ENCODE results near the gene CALR.

CALR gene

GRCh38 chr19:12921047-12921446 lies 17.4 kb upstream of the CALR start:
- no peak for DNase-seq (ENCODE audit: low read depth)
- no peak overlapping the region for H3K4me3 ChIP-seq (ENCODE audit: control insufficient read depth, low read depth, low read length)
- TF ChIP-seq CTCF (IDR thresholded peaks at IDR 0.05; ENCODE audit: control insufficient read depth, insufficient read depth, low read depth, low read length, missing control alignments): no peak

DNA sequence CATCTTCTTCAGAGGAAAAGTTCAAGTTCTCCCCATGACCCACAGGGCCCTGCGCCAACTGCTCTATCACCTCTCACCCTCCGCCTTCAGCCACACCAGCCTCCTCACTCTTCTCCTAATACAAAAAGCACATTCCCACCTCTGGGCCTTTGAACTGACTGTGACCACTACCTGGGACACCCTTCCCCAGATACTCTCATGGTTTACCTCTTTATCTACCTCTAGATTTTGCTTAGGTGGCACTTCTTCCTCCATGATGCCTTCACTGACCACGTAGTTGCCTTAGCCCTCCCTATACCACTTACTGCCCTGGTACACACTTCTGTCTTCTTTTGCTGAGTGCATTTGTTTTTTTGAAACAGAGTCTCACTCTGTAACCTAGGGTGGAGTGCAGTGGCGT lies 15.4 kb upstream of the CALR start:
- DNase-seq (ENCODE audit: low read depth): no peak
- no peak for TF ChIP-seq CTCF (IDR thresholded peaks at IDR 0.05; ENCODE audit: control insufficient read depth, insufficient read depth, low read depth, low read length, missing control alignments)
- H3K4me3 ChIP-seq (ENCODE audit: control insufficient read depth, low read depth, low read length): no peak overlapping the region

DNA sequence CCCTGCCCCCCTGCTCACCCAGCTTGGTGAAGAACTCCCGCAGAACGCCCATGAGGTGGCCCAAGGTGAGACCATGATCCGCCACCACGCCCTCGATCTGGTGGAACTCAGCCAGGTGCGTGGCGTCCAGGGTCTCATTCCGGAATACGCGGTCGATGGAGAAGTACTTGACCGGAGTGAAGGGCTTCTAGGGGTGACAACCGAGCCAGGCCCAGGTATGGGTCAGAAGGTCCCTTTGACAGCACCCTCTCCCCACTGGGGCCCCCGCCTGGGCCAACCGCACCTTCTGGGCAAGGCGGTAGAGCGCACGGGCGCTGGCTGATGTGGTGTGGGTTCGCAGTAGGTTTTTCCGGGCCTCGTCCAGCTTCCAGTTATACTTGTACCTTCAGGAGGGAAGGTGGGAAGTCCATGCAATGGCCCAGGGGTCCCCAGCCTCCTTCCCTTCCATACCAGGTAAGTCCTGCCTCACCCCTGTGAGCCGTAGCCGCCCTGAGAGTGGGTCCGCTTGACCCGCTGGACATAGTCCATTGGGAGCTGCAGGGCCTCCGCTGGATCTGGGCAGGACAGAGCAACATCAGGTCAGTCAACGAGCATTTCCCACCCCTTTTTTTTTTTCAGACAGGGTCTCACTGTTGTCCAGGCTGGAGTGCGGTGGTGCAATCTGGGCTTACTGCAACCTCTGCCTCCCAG lies 13.6 kb upstream of the CALR start:
- no peak for DNase-seq (ENCODE audit: low read depth)
- TF ChIP-seq CTCF (IDR thresholded peaks at IDR 0.05; ENCODE audit: control insufficient read depth, insufficient read depth, low read depth, low read length, missing control alignments): no peak
- H3K4me3 ChIP-seq (ENCODE audit: control insufficient read depth, low read depth, low read length): no peak overlapping the region

DNA sequence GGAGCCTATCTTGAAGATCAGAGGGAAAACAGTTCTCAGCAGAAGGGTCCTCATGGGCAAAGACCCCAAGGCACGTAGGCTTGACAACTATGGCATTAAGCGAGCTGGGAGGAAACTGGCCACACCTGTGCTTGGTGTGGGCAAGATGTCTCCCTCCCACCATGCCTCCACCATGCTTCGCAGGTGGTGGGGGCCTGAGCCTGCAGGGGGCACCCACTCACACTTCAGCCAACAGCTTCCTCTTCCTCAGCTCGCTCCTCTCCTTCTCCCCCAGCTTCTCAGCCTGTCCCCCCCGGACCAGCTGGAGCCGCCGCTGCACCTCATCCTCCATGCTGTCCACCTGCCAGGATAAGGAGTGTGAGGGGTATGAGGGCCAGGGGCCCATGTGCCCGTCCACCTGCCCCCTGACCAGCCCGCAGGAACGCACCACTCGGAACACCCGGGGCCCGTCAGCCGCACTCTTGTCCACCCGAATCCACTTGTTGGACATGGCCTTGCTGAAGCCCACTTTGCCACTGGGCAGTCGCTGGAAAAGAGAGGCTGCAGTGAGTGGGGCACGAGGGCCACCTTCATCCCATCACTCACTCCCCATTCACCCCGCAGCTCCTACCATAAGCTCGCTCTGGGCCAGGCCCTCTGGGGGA lies 8.3 kb upstream of the CALR start:
- TF ChIP-seq CTCF (IDR thresholded peaks at IDR 0.05; ENCODE audit: control insufficient read depth, insufficient read depth, low read depth, low read length, missing control alignments): no peak
- no peak for DNase-seq (ENCODE audit: low read depth)
- no peak overlapping the region for H3K4me3 ChIP-seq (ENCODE audit: control insufficient read depth, low read depth, low read length)

DNA sequence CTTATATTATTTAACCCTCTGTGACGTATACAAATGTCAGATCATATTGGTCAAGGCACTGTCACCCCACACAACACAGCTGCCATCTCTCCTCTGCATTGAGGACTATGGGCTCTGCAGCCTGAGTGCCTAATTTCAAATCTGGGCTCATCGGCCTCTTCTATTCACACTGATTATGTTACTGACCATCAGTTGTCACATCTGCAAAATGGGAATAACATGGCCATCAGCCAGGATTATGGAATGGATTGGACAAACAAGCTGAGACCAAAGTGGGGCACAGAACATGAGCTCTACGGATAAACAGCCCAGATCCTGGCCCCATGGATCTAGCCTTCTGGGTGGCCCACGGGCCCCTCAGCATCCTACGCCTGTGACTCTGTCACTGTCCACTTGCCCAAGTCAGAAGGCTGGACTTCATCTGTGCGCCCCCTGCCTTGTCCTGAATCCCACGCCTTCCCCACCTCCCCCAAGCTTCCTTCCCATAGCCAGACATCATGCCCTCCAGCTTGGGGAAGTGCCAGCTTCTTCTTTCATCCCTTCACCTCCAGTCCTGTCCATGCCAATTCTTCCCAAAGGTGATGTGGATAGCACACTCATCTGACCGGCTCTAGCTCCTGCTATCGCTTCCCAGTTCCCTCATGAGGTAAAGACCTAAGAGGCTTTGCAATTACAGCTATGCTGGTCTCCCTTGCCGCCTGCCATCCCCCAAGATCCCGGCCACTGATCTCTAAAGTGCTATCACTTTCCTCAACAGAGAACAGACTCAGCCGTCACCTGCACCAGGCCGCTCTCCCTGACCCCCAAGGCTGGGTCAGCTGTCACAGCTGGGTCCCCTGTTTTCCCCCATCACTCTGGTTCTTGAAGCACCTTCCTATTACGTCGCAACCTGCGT lies 5.8 kb upstream of the CALR start:
- no peak for TF ChIP-seq CTCF (IDR thresholded peaks at IDR 0.05; ENCODE audit: control insufficient read depth, insufficient read depth, low read depth, low read length, missing control alignments)
- H3K4me3 ChIP-seq (ENCODE audit: control insufficient read depth, low read depth, low read length): peak overlapping the region; percentile 89
- DNase-seq (ENCODE audit: low read depth): no peak

GRCh38 chr19:12933287-12934072 lies 4.9 kb upstream of the CALR start, which contains the start of gene FARSA:
FARSA (minus strand) TSS chr19:12933711; CDS start chr19:12933696, 15 bp downstream.
- peak within 1 kb of the TSS; percentile 89 for H3K4me3 ChIP-seq (ENCODE audit: control insufficient read depth, low read depth, low read length)
- TF ChIP-seq CTCF (IDR thresholded peaks at IDR 0.05; ENCODE audit: control insufficient read depth, insufficient read depth, low read depth, low read length, missing control alignments): no peak
- DNase-seq (ENCODE audit: low read depth): no peak

Data from AG09309 (cell line).